Right atrium auricular region (tissue), 2 donors: Measurements from ENCODE around the gene ATF5. TPM values are rescaled to one million over a fixed set of nuclear protein-coding genes. Genes with fewer than 3 reads are reported as not detected.

ENCODE experiments used
- DNase-seq: peaks from one replicate; pipeline ENCODE4 v3.0.0-alpha.2; 2019; ENCODE audit warnings: low spot score
- H3K27ac ChIP-seq, 2 donors: fragments of 200-600 bp; sonication (generic); 1 replicate in 1 of 2; 2 replicates in 1 of 2; pipeline ENCODE4 v1.5.1; 2016 to 2019
- H3K27me3 ChIP-seq, 2 donors: fragments of 200-600 bp; sonication (generic); one replicate each; pipeline versions ENCODE4 v1.5.1 to v1.6.0; 2017 to 2019
- H3K36me3 ChIP-seq: fragments of 200-600 bp; sonication (generic); one replicate; pipeline ENCODE4 v1.5.1; 2016
- H3K4me1 ChIP-seq, 2 donors: fragments of 200-600 bp; sonication (generic); one replicate each; pipeline versions ENCODE4 v1.5.1 to v1.6.0; 2017 to 2019
- H3K4me3 ChIP-seq, 2 donors: fragments of 200-600 bp; sonication (generic); 1 replicate in 1 of 2; 2 replicates in 1 of 2; pipeline ENCODE4 v1.5.1; 2017 to 2019; ENCODE audit warnings: mild to moderate bottlenecking in 1 of 2, moderate library complexity in 1 of 2
- H3K9me3 ChIP-seq, 2 donors: fragments of 200-600 bp; sonication (generic); one replicate each; pipeline ENCODE4 v1.5.1; 2019
- total RNA-seq, 2 donors: library from RNA; depleted of rRNA; stranded (reverse); fragments of >200 nt; gene quantifications; one replicate each; pipeline ENCODE4 v1.1.0, GENCODE V29; 2016
- TF ChIP-seq, protein P1 (sequence below), 2 donors: fragments of 200-600 bp; sonication (generic); IDR thresholded peaks; one replicate each; pipeline ENCODE4 v1.5.1; 2019; ENCODE audit warnings: antibody characterized with exemption in 2 of 2

ATF5 gene, protein sequence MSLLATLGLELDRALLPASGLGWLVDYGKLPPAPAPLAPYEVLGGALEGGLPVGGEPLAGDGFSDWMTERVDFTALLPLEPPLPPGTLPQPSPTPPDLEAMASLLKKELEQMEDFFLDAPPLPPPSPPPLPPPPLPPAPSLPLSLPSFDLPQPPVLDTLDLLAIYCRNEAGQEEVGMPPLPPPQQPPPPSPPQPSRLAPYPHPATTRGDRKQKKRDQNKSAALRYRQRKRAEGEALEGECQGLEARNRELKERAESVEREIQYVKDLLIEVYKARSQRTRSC
- total RNA-seq = 1 to 10 TPM; 3.8 to 5.9 TPM

DNA sequence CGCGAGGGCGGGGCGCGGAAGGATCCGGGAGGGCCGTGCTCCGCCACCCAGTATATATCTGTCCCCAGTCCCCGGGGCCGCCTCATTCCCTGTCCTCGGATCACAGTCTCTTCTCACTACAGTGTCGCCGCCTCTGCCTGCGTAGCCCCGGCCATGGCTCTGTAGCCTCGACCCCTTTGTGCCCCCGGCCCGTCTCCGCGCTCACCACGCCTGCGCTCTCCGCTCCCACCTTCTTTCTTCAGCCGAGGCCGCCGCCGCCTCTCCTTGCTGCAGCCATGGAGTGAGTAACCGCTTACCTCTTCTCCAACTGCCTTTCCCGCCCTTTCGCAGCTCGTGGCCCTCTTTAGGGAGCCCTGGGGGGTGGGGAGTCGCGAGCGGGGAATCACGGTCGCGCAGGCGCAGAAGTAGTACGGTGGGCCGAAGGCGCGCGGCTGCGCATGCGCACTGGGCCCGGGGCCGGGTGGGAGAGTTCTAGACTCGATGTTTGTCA lies at the start of gene ATF5, which contains the start of gene NUP62:
ATF5 (plus strand) TSS at position 85 of the 490 bp plus-strand sequence. CDS start 1,646 bp downstream, outside the sequence.
NUP62 (minus strand) TSS at position 384 of the 490 bp plus-strand sequence. CDS start 19,697 bp downstream, outside the sequence.
- Histone ChIP-seq H3K27me3 (no peaks in the 10 kb centered on the region), H3K36me3 (peaks cover 7% of the 10 kb centered on the region), H3K4me3 (peak within 1 kb of the TSS; percentile 86 to 88), H3K4me1 (peaks cover 0 to 44% of the 10 kb centered on the region in 2 donors), H3K9me3 (no peaks in the 10 kb centered on the region), H3K27ac (peak within 1 kb of the TSS; percentile 92 to 93)
- DNase-seq = peak; percentile 83
- TF ChIP-seq, protein P1, sequence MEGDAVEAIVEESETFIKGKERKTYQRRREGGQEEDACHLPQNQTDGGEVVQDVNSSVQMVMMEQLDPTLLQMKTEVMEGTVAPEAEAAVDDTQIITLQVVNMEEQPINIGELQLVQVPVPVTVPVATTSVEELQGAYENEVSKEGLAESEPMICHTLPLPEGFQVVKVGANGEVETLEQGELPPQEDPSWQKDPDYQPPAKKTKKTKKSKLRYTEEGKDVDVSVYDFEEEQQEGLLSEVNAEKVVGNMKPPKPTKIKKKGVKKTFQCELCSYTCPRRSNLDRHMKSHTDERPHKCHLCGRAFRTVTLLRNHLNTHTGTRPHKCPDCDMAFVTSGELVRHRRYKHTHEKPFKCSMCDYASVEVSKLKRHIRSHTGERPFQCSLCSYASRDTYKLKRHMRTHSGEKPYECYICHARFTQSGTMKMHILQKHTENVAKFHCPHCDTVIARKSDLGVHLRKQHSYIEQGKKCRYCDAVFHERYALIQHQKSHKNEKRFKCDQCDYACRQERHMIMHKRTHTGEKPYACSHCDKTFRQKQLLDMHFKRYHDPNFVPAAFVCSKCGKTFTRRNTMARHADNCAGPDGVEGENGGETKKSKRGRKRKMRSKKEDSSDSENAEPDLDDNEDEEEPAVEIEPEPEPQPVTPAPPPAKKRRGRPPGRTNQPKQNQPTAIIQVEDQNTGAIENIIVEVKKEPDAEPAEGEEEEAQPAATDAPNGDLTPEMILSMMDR (IDR thresholded peaks at IDR 0.05) = no peak

DNA sequence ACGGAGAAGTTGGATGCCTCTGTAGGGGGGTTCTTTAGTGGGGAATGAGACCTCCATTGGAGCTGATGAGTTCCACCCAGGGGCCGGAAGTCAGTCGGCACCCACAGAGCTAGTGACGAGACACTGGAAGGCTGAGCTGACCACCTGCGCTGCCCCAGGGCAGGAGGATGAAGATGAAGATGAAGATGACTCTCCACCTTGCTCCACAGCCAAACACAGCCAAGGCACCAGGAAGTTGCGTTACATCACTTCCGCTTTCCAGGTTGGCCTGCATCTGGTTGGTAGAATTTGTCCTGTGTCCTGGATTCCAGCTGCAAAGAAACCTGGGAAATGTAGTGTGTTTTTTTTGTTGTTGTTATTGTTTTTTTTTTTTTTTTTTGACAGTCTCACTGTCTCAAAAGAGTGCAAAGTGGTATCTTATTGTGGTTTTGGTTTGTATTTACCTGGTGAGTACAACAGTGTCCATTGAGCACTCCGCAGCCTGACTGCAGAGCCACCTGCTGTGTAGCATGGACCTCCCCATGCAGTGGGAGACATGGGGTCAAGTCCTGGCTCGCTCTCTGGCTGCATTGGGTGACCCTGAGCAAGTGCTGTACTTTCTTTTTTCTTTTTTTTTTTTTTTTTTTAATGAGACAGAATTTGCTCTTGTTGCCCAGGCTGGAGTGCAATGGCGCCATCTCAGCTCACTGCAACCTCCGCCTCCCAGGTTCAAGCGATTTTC lies 49.6 kb upstream of the ATF5 start:
- H3K4me3 ChIP-seq = no peak overlapping the region
- H3K36me3 ChIP-seq = peaks cover 43% of the 10 kb centered on the region
- no peaks in the 10 kb centered on the region for H3K27me3 ChIP-seq
- H3K4me1 ChIP-seq = peaks cover 0 to 28% of the 10 kb centered on the region in 2 donors
- H3K27ac ChIP-seq = no peak overlapping the region
- H3K9me3 ChIP-seq = no peaks in the 10 kb centered on the region
- DNase-seq = no peak
- TF ChIP-seq, protein P1 (IDR thresholded peaks at IDR 0.05) = no peak

DNA sequence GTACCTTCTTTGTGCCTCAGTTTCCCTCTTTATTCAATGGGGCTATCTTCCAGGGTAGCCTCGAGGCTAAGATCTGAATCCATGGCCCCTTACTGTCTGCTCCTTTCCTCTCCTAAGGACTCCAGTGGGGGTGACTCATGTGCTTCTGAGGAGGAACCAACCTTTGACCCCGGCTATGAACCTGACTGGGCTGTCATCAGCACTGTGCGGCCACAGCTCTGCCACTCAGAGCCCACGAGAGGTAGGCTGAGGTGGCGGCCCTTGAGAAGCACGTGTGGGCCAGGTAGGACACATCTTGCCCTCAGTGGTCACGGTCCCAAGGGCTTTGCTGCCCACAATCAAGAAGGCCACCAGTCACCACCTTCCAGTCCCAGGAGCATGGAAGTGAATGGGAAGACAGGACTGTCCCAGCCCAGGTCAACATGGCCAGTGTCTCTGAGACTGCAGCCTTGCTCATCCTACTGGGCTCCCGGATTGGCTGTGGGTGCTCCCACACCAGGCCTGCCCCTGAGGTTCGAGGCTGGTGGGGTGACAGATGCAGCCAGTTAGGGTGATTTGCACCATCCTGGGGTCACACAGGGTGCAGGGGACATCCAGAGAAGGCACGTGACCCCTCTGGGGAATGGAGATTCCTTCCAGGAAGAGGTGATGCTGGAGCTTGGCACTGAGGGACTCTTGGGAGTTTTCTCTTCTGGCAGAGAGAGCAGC lies 48.7 kb upstream of the ATF5 start:
- no peak overlapping the region for H3K27ac ChIP-seq
- peaks cover 0 to 19% of the 10 kb centered on the region in 2 donors for H3K4me1 ChIP-seq
- TF ChIP-seq, protein P1 (IDR thresholded peaks at IDR 0.05) = no peak
- no peaks in the 10 kb centered on the region for H3K27me3 ChIP-seq
- no peaks in the 10 kb centered on the region for H3K9me3 ChIP-seq
- DNase-seq = no peak
- H3K4me3 ChIP-seq = no peak overlapping the region
- H3K36me3 ChIP-seq = peaks cover 51% of the 10 kb centered on the region

DNA sequence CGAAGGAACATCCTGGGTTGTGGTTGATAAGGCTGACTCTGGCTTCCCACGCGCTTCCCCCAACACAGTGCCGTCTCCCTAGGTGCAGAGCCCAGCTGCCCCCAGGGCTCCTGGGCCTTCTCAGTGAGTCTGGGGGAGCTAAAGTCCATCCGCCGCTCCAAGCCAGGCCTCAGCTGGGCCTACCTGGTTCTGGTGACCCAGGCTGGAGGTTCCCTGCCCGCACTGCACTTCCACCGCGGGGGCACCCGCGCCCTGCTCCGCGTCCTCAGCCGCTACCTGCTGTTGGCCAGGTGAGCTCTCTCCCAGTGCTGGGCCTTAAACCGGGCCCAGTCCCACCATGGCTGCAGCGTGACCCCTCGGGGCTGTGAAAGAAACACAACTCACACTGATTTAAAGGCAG lies 47.8 kb upstream of the ATF5 start:
- Histone ChIP-seq H3K36me3 (peaks cover 51% of the 10 kb centered on the region), H3K27ac (no peak overlapping the region)
- no peak for DNase-seq

More for the DNA sequence above, 47.8 kb upstream of the ATF5 start:
- Histone ChIP-seq H3K9me3 (no peaks in the 10 kb centered on the region), H3K4me3 (no peak overlapping the region), H3K27me3 (no peaks in the 10 kb centered on the region), H3K4me1 (peaks cover 0 to 14% of the 10 kb centered on the region in 2 donors)
- TF ChIP-seq, protein P1 (IDR thresholded peaks at IDR 0.05) = no peak
